WTC11 (cell line): ENCODE measurements around the gene IGFBP1.

ENCODE experiments used
- CREB1 ChIP-seq: sonication (generic); formaldehyde crosslinking; IDR thresholded peaks from 2 replicates; pipeline ENCODE4 v1.8.0; 2023; ENCODE audit warnings: mild to moderate bottlenecking, missing genetic modification reagents
- NFE2L1 ChIP-seq: sonication (generic); formaldehyde crosslinking; IDR thresholded peaks from 2 replicates; pipeline ENCODE4 v1.8.1; 2023; ENCODE audit warnings: missing genetic modification reagents
- RELA ChIP-seq: sonication (generic); formaldehyde crosslinking; IDR thresholded peaks from 2 replicates; pipeline ENCODE4 v1.8.1; 2022; ENCODE audit warnings: missing genetic modification reagents, mild to moderate bottlenecking, borderline replicate concordance
- SP1 ChIP-seq: sonication (generic); formaldehyde crosslinking; conservative IDR thresholded peaks from 2 replicates; pipeline ENCODE4 v1.8.1; 2022; ENCODE audit warnings: missing genetic modification reagents
- TEAD4 ChIP-seq: sonication (generic); formaldehyde crosslinking; IDR thresholded peaks from 2 replicates; pipeline ENCODE4 v1.8.0; 2022; ENCODE audit warnings: mild to moderate bottlenecking, missing genetic modification reagents
- TP53 ChIP-seq: sonication (generic); formaldehyde crosslinking; IDR thresholded peaks from 2 replicates; pipeline ENCODE4 v1.8.1; 2023; ENCODE audit warnings: mild to moderate bottlenecking, missing genetic modification reagents
- USF2 ChIP-seq: sonication (generic); formaldehyde crosslinking; IDR thresholded peaks from 2 replicates; pipeline ENCODE4 v1.8.1; 2023; ENCODE audit warnings: mild to moderate bottlenecking, missing genetic modification reagents, moderate library complexity
- ZNF232 ChIP-seq: sonication (generic); formaldehyde crosslinking; IDR thresholded peaks from 2 replicates; pipeline ENCODE4 v1.8.0; 2022; ENCODE audit warnings: mild to moderate bottlenecking, missing genetic modification reagents
- TF ChIP-seq, protein P1 (sequence below): fragments of 200-600 bp; IDR thresholded peaks from 2 replicates; pipeline ENCODE4 v1.8.0; 2022; ENCODE audit warnings: antibody characterized with exemption
- TF ChIP-seq, protein P2 (sequence below): sonication (generic); formaldehyde crosslinking; IDR thresholded peaks from 2 replicates; pipeline ENCODE4 v1.8.0; 2022; ENCODE audit warnings: mild to moderate bottlenecking, missing genetic modification reagents
- TF ChIP-seq, protein P3 (sequence below): sonication (generic); formaldehyde crosslinking; IDR thresholded peaks from 2 replicates; pipeline ENCODE4 v1.8.1; 2023; ENCODE audit warnings: mild to moderate bottlenecking, missing genetic modification reagents, moderate library complexity

GRCh38 chr7:45902820-45903219 is 14.5 kb downstream of the IGFBP1 start:
- TF ChIP-seq, protein P1, sequence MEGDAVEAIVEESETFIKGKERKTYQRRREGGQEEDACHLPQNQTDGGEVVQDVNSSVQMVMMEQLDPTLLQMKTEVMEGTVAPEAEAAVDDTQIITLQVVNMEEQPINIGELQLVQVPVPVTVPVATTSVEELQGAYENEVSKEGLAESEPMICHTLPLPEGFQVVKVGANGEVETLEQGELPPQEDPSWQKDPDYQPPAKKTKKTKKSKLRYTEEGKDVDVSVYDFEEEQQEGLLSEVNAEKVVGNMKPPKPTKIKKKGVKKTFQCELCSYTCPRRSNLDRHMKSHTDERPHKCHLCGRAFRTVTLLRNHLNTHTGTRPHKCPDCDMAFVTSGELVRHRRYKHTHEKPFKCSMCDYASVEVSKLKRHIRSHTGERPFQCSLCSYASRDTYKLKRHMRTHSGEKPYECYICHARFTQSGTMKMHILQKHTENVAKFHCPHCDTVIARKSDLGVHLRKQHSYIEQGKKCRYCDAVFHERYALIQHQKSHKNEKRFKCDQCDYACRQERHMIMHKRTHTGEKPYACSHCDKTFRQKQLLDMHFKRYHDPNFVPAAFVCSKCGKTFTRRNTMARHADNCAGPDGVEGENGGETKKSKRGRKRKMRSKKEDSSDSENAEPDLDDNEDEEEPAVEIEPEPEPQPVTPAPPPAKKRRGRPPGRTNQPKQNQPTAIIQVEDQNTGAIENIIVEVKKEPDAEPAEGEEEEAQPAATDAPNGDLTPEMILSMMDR = no peak
- TF ChIP-seq USF2 = no peak
- TF ChIP-seq, protein P2, sequence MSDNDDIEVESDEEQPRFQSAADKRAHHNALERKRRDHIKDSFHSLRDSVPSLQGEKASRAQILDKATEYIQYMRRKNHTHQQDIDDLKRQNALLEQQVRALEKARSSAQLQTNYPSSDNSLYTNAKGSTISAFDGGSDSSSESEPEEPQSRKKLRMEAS = no peak
- TF ChIP-seq TP53 (CRISPR knock-in tag) = no peak
- TF ChIP-seq RELA (CRISPR knock-in tag) = no peak
- TF ChIP-seq, protein P3, sequence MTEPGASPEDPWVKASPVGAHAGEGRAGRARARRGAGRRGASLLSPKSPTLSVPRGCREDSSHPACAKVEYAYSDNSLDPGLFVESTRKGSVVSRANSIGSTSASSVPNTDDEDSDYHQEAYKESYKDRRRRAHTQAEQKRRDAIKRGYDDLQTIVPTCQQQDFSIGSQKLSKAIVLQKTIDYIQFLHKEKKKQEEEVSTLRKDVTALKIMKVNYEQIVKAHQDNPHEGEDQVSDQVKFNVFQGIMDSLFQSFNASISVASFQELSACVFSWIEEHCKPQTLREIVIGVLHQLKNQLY (CRISPR knock-in tag) = no peak
- no peak for TF ChIP-seq CREB1 (CRISPR knock-in tag)
- no peak for TF ChIP-seq NFE2L1 (CRISPR knock-in tag)
- no peak for TF ChIP-seq ZNF232 (CRISPR knock-in tag)
- TF ChIP-seq SP1 (CRISPR knock-in tag) = no peak
- no peak for TF ChIP-seq TEAD4
